IMR-90 (cell line): ENCODE results near the gene VAMP8. TPM values are rescaled to one million over a fixed set of nuclear protein-coding genes. Genes with fewer than 3 reads are reported as not detected.

Source experiments
- ATAC-seq: fragments of 200-7000 bp; cut with Tn5 transposase; 2 replicates; pipeline ENCODE4 v1.9.1; 2020; ENCODE audit warnings: low read depth, mild to moderate bottlenecking, moderate library complexity
- BruUV-seq: library from RNA; stranded (reverse); fragments of 400-500 nt; replicated peaks from 2 replicates; lab custom pipeline; 2021; lab: Mats Ljungman, UMichigan
- CTCF ChIA-PET: fragments of 300-600 bp; formaldehyde crosslinking; extraction: SDS; loops from one replicate; lab custom pipeline; 2021; ENCODE audit warnings: antibody characterized with exemption; lab: Yijun Ruan, JAX
- POLR2A ChIA-PET: fragments of 300-600 bp; sonication (Branson Sonifier 250); formaldehyde crosslinking; loops from one replicate; lab custom pipeline; 2022; ENCODE audit warnings: antibody characterized with exemption; ENCODE audit not compliant: unreplicated experiment; lab: Charles Lee
- DNase-seq: peaks from one replicate; pipeline ENCODE4 v3.0.0; 2013
- H2AFZ ChIP-seq: replicated peaks from 2 replicates; pipeline ENCODE3; 2013; ENCODE audit warnings: low read length, mild to moderate bottlenecking; ENCODE audit not compliant: poor library complexity
- H2AK5ac ChIP-seq: 2 replicates; pipeline ENCODE4 v1.6.1; 2013; ENCODE audit warnings: low read depth, low read length, inconsistent platforms
- H2AK9ac ChIP-seq: replicated peaks from 2 replicates; pipeline ENCODE3; 2013; ENCODE audit warnings: mild to moderate bottlenecking, low read depth, low read length, moderate library complexity; ENCODE audit not compliant: poor library complexity
- H2BK120ac ChIP-seq: 2 replicates; pipeline ENCODE4 v1.6.1; 2013; ENCODE audit warnings: low read depth, low read length, inconsistent platforms
- H2BK15ac ChIP-seq: 3 replicates; pipeline ENCODE4 v1.6.1; 2013; ENCODE audit warnings: low read depth, low read length, inconsistent platforms
- H2BK20ac ChIP-seq: 2 replicates; pipeline ENCODE4 v1.6.1; 2013; ENCODE audit warnings: low read depth, mild to moderate bottlenecking, inconsistent platforms, low read length, moderate library complexity
- H2BK5ac ChIP-seq: 2 replicates; pipeline ENCODE4 v1.6.1; 2013; ENCODE audit warnings: mild to moderate bottlenecking, low read depth, low read length, inconsistent platforms; ENCODE audit not compliant: poor library complexity, severe bottlenecking
- H3K14ac ChIP-seq: replicated peaks from 2 replicates; pipeline ENCODE4 v1.6.1; 2013; ENCODE audit warnings: low read depth, low read length, inconsistent platforms
- H3K18ac ChIP-seq: 2 replicates; pipeline ENCODE4 v1.6.1; 2013; ENCODE audit warnings: low read depth, low read length, control low read depth
- H3K23ac ChIP-seq: 2 replicates; pipeline ENCODE4 v1.6.1; 2013; ENCODE audit warnings: low read depth, low read length, inconsistent platforms
- H3K27ac ChIP-seq: 2 replicates; pipeline ENCODE4 v1.5.1; 2013; ENCODE audit warnings: mild to moderate bottlenecking, control low read depth, low read length; ENCODE audit not compliant: insufficient read depth
- H3K27me3 ChIP-seq: 2 replicates; pipeline ENCODE4 v1.6.1; 2013; ENCODE audit warnings: low read length; ENCODE audit not compliant: control insufficient read depth, insufficient read depth
- H3K36me3 ChIP-seq: 2 replicates; pipeline ENCODE4 v1.6.1; 2013; ENCODE audit warnings: low read length, mixed read lengths; ENCODE audit not compliant: control insufficient read depth, insufficient read depth
- H3K4ac ChIP-seq: 2 replicates; pipeline ENCODE4 v1.6.1; 2013; ENCODE audit warnings: low read depth, low read length, inconsistent platforms
- H3K4me1 ChIP-seq: 2 replicates; pipeline ENCODE4 v1.6.1; 2013; ENCODE audit warnings: low read length, mixed read lengths; ENCODE audit not compliant: control insufficient read depth, insufficient read depth
- H3K4me2 ChIP-seq: 2 replicates; pipeline ENCODE4 v1.6.1; 2013; ENCODE audit warnings: low read depth, mild to moderate bottlenecking, control low read depth, low read length, moderate library complexity
- H3K4me3 ChIP-seq: 2 replicates; pipeline ENCODE4 v1.5.1; 2013; ENCODE audit warnings: low read depth, mild to moderate bottlenecking, control low read depth, low read length, moderate library complexity; ENCODE audit not compliant: insufficient read depth
- H3K56ac ChIP-seq: 2 replicates; pipeline ENCODE4 v1.6.1; 2013; ENCODE audit warnings: low read length, inconsistent platforms; ENCODE audit not compliant: insufficient read depth; ENCODE audit errors: extremely low read depth
- H3K79me1 ChIP-seq, 2 experiments: 2 replicates each; pipeline ENCODE4 v1.6.1; 2013; ENCODE audit warnings: low read length in 2 of 2, inconsistent platforms in 1 of 2, low read depth in 1 of 2
- H3K9ac ChIP-seq: 2 replicates; pipeline ENCODE4 v1.6.1; 2013; ENCODE audit warnings: low read depth, low read length, control low read depth
- H3K9me1 ChIP-seq: 2 replicates; pipeline ENCODE4 v1.6.1; 2013; ENCODE audit warnings: low read length, inconsistent platforms; ENCODE audit not compliant: insufficient read depth
- H3K9me3 ChIP-seq: 2 replicates; pipeline ENCODE4 v1.6.1; 2013; ENCODE audit warnings: low read length; ENCODE audit not compliant: control insufficient read depth, insufficient read depth
- H4K20me1 ChIP-seq: 2 replicates; pipeline ENCODE4 v1.6.1; 2013; ENCODE audit warnings: low read length, inconsistent platforms; ENCODE audit not compliant: insufficient read depth
- H4K5ac ChIP-seq: 2 replicates; pipeline ENCODE4 v1.6.1; 2013; ENCODE audit warnings: mild to moderate bottlenecking, low read depth, low read length, control low read depth
- H4K8ac ChIP-seq, 2 experiments: 2 replicates each; pipeline ENCODE4 v1.6.1; 2013; ENCODE audit warnings: low read depth in 2 of 2, low read length in 2 of 2, control low read depth in 1 of 2, inconsistent platforms in 1 of 2
- H4K91ac ChIP-seq: 2 replicates; pipeline ENCODE4 v1.6.1; 2013; ENCODE audit warnings: low read depth, low read length, inconsistent platforms; ENCODE audit not compliant: insufficient read depth
- BHLHE40 ChIP-seq: fragments of 150-350 bp; IDR thresholded peaks from 2 replicates; pipeline ENCODE4 v1.6.1; 2016; ENCODE audit warnings: mild to moderate bottlenecking, low read depth, low read length
- CEBPB ChIP-seq: IDR thresholded peaks from 2 replicates; pipeline ENCODE4 v1.6.1; 2012; ENCODE audit warnings: low read depth, low read length, improper control_type of control experiment
- CHD1 ChIP-seq: IDR thresholded peaks from 2 replicates; pipeline ENCODE4 v1.6.1; 2012; ENCODE audit warnings: low read depth, low read length, improper control_type of control experiment
- CTCF ChIP-seq: conservative IDR thresholded peaks from 2 replicates; pipeline ENCODE4 v1.5.1; 2012; ENCODE audit warnings: mild to moderate bottlenecking, low read depth, low read length, improper control_type of control experiment
- ELK1 ChIP-seq: fragments of 150-350 bp; IDR thresholded peaks from 2 replicates; pipeline ENCODE4 v1.6.1; 2016; ENCODE audit warnings: low read depth, mild to moderate bottlenecking, low read length, moderate library complexity, borderline replicate concordance
- FOS ChIP-seq: fragments of 150-350 bp; IDR thresholded peaks from 2 replicates; pipeline ENCODE4 v1.6.1; 2016; ENCODE audit warnings: low read depth, low read length
- MAZ ChIP-seq: IDR thresholded peaks from 2 replicates; pipeline ENCODE4 v1.6.1; 2012; ENCODE audit warnings: low read depth, mild to moderate bottlenecking, low read length, improper control_type of control experiment, moderate library complexity, borderline replicate concordance
- POLR2A ChIP-seq: IDR thresholded peaks from 2 replicates; pipeline ENCODE4 v1.6.1; 2012; ENCODE audit warnings: mild to moderate bottlenecking, low read depth, low read length
- RAD21 ChIP-seq: IDR thresholded peaks from 2 replicates; pipeline ENCODE4 v1.6.1; 2012; ENCODE audit warnings: low read length, improper control_type of control experiment
- RCOR1 ChIP-seq: IDR thresholded peaks from 2 replicates; pipeline ENCODE4 v1.6.1; 2012; ENCODE audit warnings: mild to moderate bottlenecking, low read length, improper control_type of control experiment; ENCODE audit not compliant: insufficient replicate concordance
- RFX5 ChIP-seq: IDR thresholded peaks from 2 replicates; pipeline ENCODE4 v1.8.0; 2012; ENCODE audit warnings: low read depth, mild to moderate bottlenecking, low read length, moderate library complexity
- SMC3 ChIP-seq: fragments of 150-350 bp; IDR thresholded peaks from 2 replicates; pipeline ENCODE4 v1.6.1; 2016; ENCODE audit warnings: low read depth, mild to moderate bottlenecking, antibody characterized with exemption, low read length, moderate library complexity
- USF2 ChIP-seq: fragments of 150-350 bp; IDR thresholded peaks from 2 replicates; pipeline ENCODE4 v1.6.1; 2017; ENCODE audit warnings: mild to moderate bottlenecking, antibody characterized with exemption, low read length, low read depth
- WGBS, 2 experiments: methylation state at CpG; one replicate each; pipeline versions ENCODE4 v1.1.5 to v1.1.7; 2013; ENCODE audit warnings: missing lambda C conversion rate in 2 of 2; ENCODE audit not compliant: insufficient read length in 1 of 2; ENCODE audit errors: extremely low coverage in 2 of 2; 5-methylcytosine and 5-hydroxymethylcytosine counted together
- dilution Hi-C: fragments of 300-500 bp; cut with HindIII; formaldehyde crosslinking; loops from one replicate; pipeline ENCODE4 v1.14.3; 2018; ENCODE audit warnings: low sequenced_read_pairs; ENCODE audit not compliant: unreplicated experiment
- in situ Hi-C: fragments of 300-500 bp; cut with MboI; formaldehyde crosslinking; loops from 3 replicates; pipeline ENCODE4 v1.14.3; 2019; ENCODE audit warnings: low sequenced_read_pairs, inconsistent platforms, mixed read lengths
- intact Hi-C: fragments of 100-400 bp; cut with micrococcal nuclease; formaldehyde crosslinking; loops from 2 replicates; pipeline ENCODE4 v1.10.0; 2022
- polyA plus RNA-seq, 3 experiments: library from polyadenylated mRNA; depleted of rRNA; stranded (reverse); fragments of >200 nt; gene quantifications; 2 replicates each; pipeline ENCODE4 v1.2.3, GENCODE V29; 2012; ENCODE audit warnings: low replicate concordance in 1 of 3
- total RNA-seq: library from RNA; depleted of rRNA; stranded (reverse); fragments of >200 nt; gene quantifications from 2 replicates; pipeline ENCODE4 v1.2.3, GENCODE V29; 2012

Gene VAMP8
- total and polyA plus RNA-seq, 2 of the 4 experiments (the other 2 are of a cell fraction): 0.90 to 1.9 TPM

- H3K79me1 ChIP-seq: peaks cover 20 to 51% of the 10 kb centered on the region in 2 experiments
- peak overlapping the region; percentile 14 for H2BK5ac ChIP-seq
- H3K23ac ChIP-seq: peak overlapping the region; percentile 54; the same call in 1 of the 2 replicates
- H4K91ac ChIP-seq: no peak overlapping the region
- no peak overlapping the region for H2BK120ac ChIP-seq
- no peak overlapping the region for H3K4ac ChIP-seq
- no peak overlapping the region for H4K5ac ChIP-seq
- H3K4me3 ChIP-seq: peak overlapping the region; percentile 10; the same call in 1 of the 2 replicates
- POLR2A ChIA-PET: interaction anchor here (0.7 to 3.6 kb wide), 3 partner anchors 9 to 124 kb away, joined by 5 to 42 read pairs (median 8); partner anchors contain the start of gene SH2D6
- no peak overlapping the region for H3K18ac ChIP-seq
- BruUV-seq: TSS peak; percentile 29
- no CpG with 5 or more reads among the region's 5 CpGs for WGBS, 2 experiments
- no peak overlapping the region for H2AFZ ChIP-seq
- H3K56ac ChIP-seq: no peak overlapping the region
- H2AK9ac ChIP-seq: no peak overlapping the region
- H3K4me1 ChIP-seq: peaks cover 10% of the 10 kb centered on the region
- H3K9me3 ChIP-seq: no peaks in the 10 kb centered on the region
- TF ChIP-seq RFX5 (no peak), FOS (no peak), CTCF (no peak), CHD1 (no peak), ELK1 (no peak), CEBPB (no peak), RCOR1 (no peak), USF2 (no peak), RAD21 (no peak), POLR2A (no peak), BHLHE40 (no peak), SMC3 (no peak), MAZ (no peak)
- H3K27ac ChIP-seq: no peak overlapping the region
- H3K14ac ChIP-seq: no peak overlapping the region; the same call in none of the 2 replicates
- H4K8ac ChIP-seq: no peak overlapping the region
- dilution Hi-C loops: no loop called here
- H3K9ac ChIP-seq: peak overlapping the region; percentile 22; the same call in 1 of the 2 replicates
- 0 out of 2 replicates have a peak, but pooled peaks cover 8% of the 10 kb centered on the region for H3K9me1 ChIP-seq
- in situ Hi-C loops: no loop called here
- H3K4me2 ChIP-seq: peak overlapping the region; percentile 75
- no peaks in the 10 kb centered on the region for H3K27me3 ChIP-seq
- DNase-seq (no peak), ATAC-seq (no peak)
- H2BK15ac ChIP-seq: no peak overlapping the region
- H4K20me1 ChIP-seq: peaks cover 75% of the 10 kb centered on the region
- H2BK20ac ChIP-seq: no peak overlapping the region
- CTCF ChIA-PET: interaction anchor here (1.2 to 1.5 kb wide), 2 partner anchors 121 to 122 kb away, joined by 3 to 4 read pairs; no protein-coding TSS in a partner anchor
- no peak overlapping the region for H2AK5ac ChIP-seq
- intact Hi-C loops: no loop called here
- peaks cover 35% of the 10 kb centered on the region for H3K36me3 ChIP-seq
Measured at GRCh38 chr2:85541753-85542457, 35.5 kb upstream of the VAMP8 start.
